ENCODE results near the gene BOD1. TPM values are rescaled to one million over a fixed set of nuclear protein-coding genes. Genes with fewer than 3 reads are reported as not detected.

Gene BOD1
- total and polyA plus RNA-seq, 4 donors: 15.1 to 16.0 (median 15.6) TPM

- Histone ChIP-seq H3K9me3 (ENCODE audit: control insufficient read depth in 4 of 4, low read length in 3 of 4) (no peaks in the 10 kb centered on the region), H3K9ac (ENCODE audit: low read depth in 1 of 2, low read length in 2 of 2) (peak overlapping the region; percentile 74 to 77), H3K4me3 (ENCODE audit: low read depth in 1 of 3, low read length in 3 of 3) (peak overlapping the region; percentile 77 to 99 (median 91)), H3K27ac (ENCODE audit: low read depth in 1 of 2, low read length in 2 of 2) (peak overlapping the region; percentile 95 to 98), H3K4me1 (ENCODE audit: control insufficient read depth in 4 of 4, insufficient read depth in 4 of 4, low read length in 3 of 4) (peaks cover 2 to 35% (median 29%) of the 10 kb centered on the region in 4 donors), H3K36me3 (ENCODE audit: control insufficient read depth in 4 of 4, insufficient read depth in 3 of 4, low read depth in 1 of 4, low read length in 3 of 4) (peaks cover 5 to 12% (median 7%) of the 10 kb centered on the region in 4 donors), H3K27me3 (ENCODE audit: control insufficient read depth in 4 of 4, insufficient read depth in 4 of 4, low read length in 3 of 4) (no peaks in the 10 kb centered on the region)
- TF ChIP-seq, protein P1, sequence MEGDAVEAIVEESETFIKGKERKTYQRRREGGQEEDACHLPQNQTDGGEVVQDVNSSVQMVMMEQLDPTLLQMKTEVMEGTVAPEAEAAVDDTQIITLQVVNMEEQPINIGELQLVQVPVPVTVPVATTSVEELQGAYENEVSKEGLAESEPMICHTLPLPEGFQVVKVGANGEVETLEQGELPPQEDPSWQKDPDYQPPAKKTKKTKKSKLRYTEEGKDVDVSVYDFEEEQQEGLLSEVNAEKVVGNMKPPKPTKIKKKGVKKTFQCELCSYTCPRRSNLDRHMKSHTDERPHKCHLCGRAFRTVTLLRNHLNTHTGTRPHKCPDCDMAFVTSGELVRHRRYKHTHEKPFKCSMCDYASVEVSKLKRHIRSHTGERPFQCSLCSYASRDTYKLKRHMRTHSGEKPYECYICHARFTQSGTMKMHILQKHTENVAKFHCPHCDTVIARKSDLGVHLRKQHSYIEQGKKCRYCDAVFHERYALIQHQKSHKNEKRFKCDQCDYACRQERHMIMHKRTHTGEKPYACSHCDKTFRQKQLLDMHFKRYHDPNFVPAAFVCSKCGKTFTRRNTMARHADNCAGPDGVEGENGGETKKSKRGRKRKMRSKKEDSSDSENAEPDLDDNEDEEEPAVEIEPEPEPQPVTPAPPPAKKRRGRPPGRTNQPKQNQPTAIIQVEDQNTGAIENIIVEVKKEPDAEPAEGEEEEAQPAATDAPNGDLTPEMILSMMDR (IDR thresholded peaks at IDR 0.05; ENCODE audit: low read depth, low read length, missing input control): peak; percentile 52
- TF ChIP-seq FOXA2 (IDR thresholded peaks at IDR 0.05): no peak
- no peak for TF ChIP-seq NR2F2 (IDR thresholded peaks at IDR 0.05)
- TF ChIP-seq HNF4A (conservative IDR thresholded peaks at IDR 0.05): peak in 1 of 2 donors; percentile 5
- no peak for TF ChIP-seq FOXA1 (IDR thresholded peaks at IDR 0.05)
- no peak for TF ChIP-seq RXRA (IDR thresholded peaks at IDR 0.05)
- TF ChIP-seq SP1 (IDR thresholded peaks at IDR 0.05): no peak
- TF ChIP-seq RAD21 (IDR thresholded peaks at IDR 0.05): peak; percentile 46 to 67
- no peak for TF ChIP-seq YY1 (IDR thresholded peaks at IDR 0.05)
- TF ChIP-seq GABPA (IDR thresholded peaks at IDR 0.05 in 1 of 2, conservative IDR thresholded peaks at IDR 0.05 in 1 of 2): no peak
- DNase-seq (ENCODE audit: low spot score): peak; percentile 58
- WGBS: under 1% methylated on average over 55 of the region's 55 CpGs
Measured at GRCh38 chr5:173615884-173616576, 420 bp downstream of the BOD1 start.

- no peak for DNase-seq (ENCODE audit: low spot score)
- no peaks in the 10 kb centered on the region for H3K27me3 ChIP-seq (ENCODE audit: control insufficient read depth in 4 of 4, insufficient read depth in 4 of 4, low read length in 3 of 4)
- no peak overlapping the region for H3K27ac ChIP-seq (ENCODE audit: low read depth in 1 of 2, low read length in 2 of 2)
- peaks cover 2 to 35% (median 29%) of the 10 kb centered on the region in 4 donors for H3K4me1 ChIP-seq (ENCODE audit: control insufficient read depth in 4 of 4, insufficient read depth in 4 of 4, low read length in 3 of 4)
- H3K36me3 ChIP-seq (ENCODE audit: control insufficient read depth in 4 of 4, insufficient read depth in 3 of 4, low read depth in 1 of 4, low read length in 3 of 4): peaks cover 6 to 24% (median 8%) of the 10 kb centered on the region in 4 donors
- H3K9ac ChIP-seq (ENCODE audit: low read depth in 1 of 2, low read length in 2 of 2): no peak overlapping the region
- H3K4me3 ChIP-seq (ENCODE audit: low read depth in 1 of 3, low read length in 3 of 3): no peak overlapping the region
- TF ChIP-seq, protein P1 (IDR thresholded peaks at IDR 0.05; ENCODE audit: low read depth, low read length, missing input control): no peak
- TF ChIP-seq FOXA2 (IDR thresholded peaks at IDR 0.05) (no peak), NR2F2 (IDR thresholded peaks at IDR 0.05) (no peak), RAD21 (IDR thresholded peaks at IDR 0.05) (no peak), MAX (IDR thresholded peaks at IDR 0.05) (no peak), FOXA1 (IDR thresholded peaks at IDR 0.05) (no peak), YY1 (IDR thresholded peaks at IDR 0.05) (no peak), JUND (IDR thresholded peaks at IDR 0.05) (no peak), ATF3 (IDR thresholded peaks at IDR 0.05) (no peak), RXRA (IDR thresholded peaks at IDR 0.05) (no peak), EGR1 (IDR thresholded peaks at IDR 0.05; ENCODE audit: low read depth in 2 of 2) (no peak), SP1 (IDR thresholded peaks at IDR 0.05) (no peak), GABPA (IDR thresholded peaks at IDR 0.05 in 1 of 2, conservative IDR thresholded peaks at IDR 0.05 in 1 of 2) (no peak), HNF4A (conservative IDR thresholded peaks at IDR 0.05) (no peak)
- no peaks in the 10 kb centered on the region for H3K9me3 ChIP-seq (ENCODE audit: control insufficient read depth in 4 of 4, low read length in 3 of 4)
- 94% methylated on average over 7 of the region's 7 CpGs for WGBS
Measured at GRCh38 chr5:173614591-173614990, 1.9 kb downstream of the BOD1 start.

Data from liver (tissue), 9 donors.